ENCODE data around the gene SLC26A1. TPM values are rescaled to one million over a fixed set of nuclear protein-coding genes. Genes with fewer than 3 reads are reported as not detected.
A peak's percentile ranks its signal among the peaks of the same experiment; 100 is the strongest.

The SLC26A1 gene
- polyA plus RNA-seq, 1 donor from 2014 or later, result 0.12 TPM

GRCh38 chr4:1010395-1011021 lies 17.3 kb upstream of the SLC26A1 start:
- Histone ChIP-seq H3K27ac (ENCODE audit: low read length) (no peak overlapping the region), H2AFZ (ENCODE audit: low read depth, low read length) (no peak overlapping the region), H3K4me3 (ENCODE audit: low read length) (peak overlapping the region; percentile 59), H3K9me2 (ENCODE audit: insufficient read depth, low read length) (no peaks in the 10 kb centered on the region), H3K36me3 (ENCODE audit: insufficient read depth, low read length) (no peaks in the 10 kb centered on the region), H3K4me2 (ENCODE audit: low read length) (no peak overlapping the region), H3K79me2 (replicated peaks; ENCODE audit: insufficient read depth, low read length) (no peaks in the 10 kb centered on the region), H3K9ac (ENCODE audit: low read length) (no peak overlapping the region), H3K9me3 (ENCODE audit: low read length) (no peaks in the 10 kb centered on the region), H4K20me1 (ENCODE audit: insufficient read depth) (no peaks in the 10 kb centered on the region), H3F3A (ENCODE audit: insufficient read depth, low read length, poor library complexity, severe bottlenecking) (no peaks in the 10 kb centered on the region), H3K27me3 (ENCODE audit: insufficient read depth, low read depth, low read length) (peaks cover 37% of the 10 kb centered on the region)
- TF ChIP-seq EZH2 (IDR thresholded peaks at IDR 0.05; ENCODE audit: borderline replicate concordance, insufficient read depth, low read length, poor library complexity, severe bottlenecking) (peak; percentile 92), POLR2AphosphoS5 (IDR thresholded peaks at IDR 0.05) (no peak)

- H3K27me3 ChIP-seq (ENCODE audit: insufficient read depth, low read depth, low read length), result peaks cover 42% of the 10 kb centered on the region
- H3K36me3 ChIP-seq (ENCODE audit: insufficient read depth, low read length), result no peaks in the 10 kb centered on the region
- no peak overlapping the region for H3K27ac ChIP-seq (ENCODE audit: low read length)
- no peaks in the 10 kb centered on the region for H3K79me2 ChIP-seq (replicated peaks; ENCODE audit: insufficient read depth, low read length)
- H4K20me1 ChIP-seq (ENCODE audit: insufficient read depth), result no peaks in the 10 kb centered on the region
- H3K4me3 ChIP-seq (ENCODE audit: low read length), result peak overlapping the region; percentile 66
- H3K9me3 ChIP-seq (ENCODE audit: low read length), result no peaks in the 10 kb centered on the region
- peak overlapping the region; percentile 47 for H3K9ac ChIP-seq (ENCODE audit: low read length)
- H3K4me2 ChIP-seq (ENCODE audit: low read length), result no peak overlapping the region
- peak; percentile 13 for TF ChIP-seq EZH2 (IDR thresholded peaks at IDR 0.05; ENCODE audit: borderline replicate concordance, insufficient read depth, low read length, poor library complexity, severe bottlenecking)
- no peak for TF ChIP-seq RAD21 (conservative IDR thresholded peaks at IDR 0.05)
- no peak for TF ChIP-seq EP300 (conservative IDR thresholded peaks at IDR 0.05; ENCODE audit: poor library complexity, severe bottlenecking)
- no peak for TF ChIP-seq CTCF (IDR thresholded peaks at IDR 0.05; ENCODE audit: poor library complexity, severe bottlenecking)
- TF ChIP-seq SMC3 (conservative IDR thresholded peaks at IDR 0.05; ENCODE audit: poor library complexity), result no peak
- TF ChIP-seq TAF1 (IDR thresholded peaks at IDR 0.05; ENCODE audit: low read depth), result no peak
- no peaks in the 10 kb centered on the region for H3F3A ChIP-seq (ENCODE audit: insufficient read depth, low read length, poor library complexity, severe bottlenecking)
- H2AFZ ChIP-seq (ENCODE audit: low read depth, low read length), result no peak overlapping the region
- H3K9me2 ChIP-seq (ENCODE audit: insufficient read depth, low read length), result no peaks in the 10 kb centered on the region
Measured at GRCh38 chr4:1009542-1010394, 16.6 kb upstream of the SLC26A1 start.

GRCh38 chr4:1008840-1009541 lies 15.8 kb upstream of the SLC26A1 start:
- H4K20me1 ChIP-seq (ENCODE audit: insufficient read depth), result no peaks in the 10 kb centered on the region
- H3K27me3 ChIP-seq (ENCODE audit: insufficient read depth, low read depth, low read length), result peaks cover 50% of the 10 kb centered on the region
- peak overlapping the region; percentile 66 for H3K4me3 ChIP-seq (ENCODE audit: low read length)
- H3K4me2 ChIP-seq (ENCODE audit: low read length), result no peak overlapping the region
- H3K79me2 ChIP-seq (replicated peaks; ENCODE audit: insufficient read depth, low read length), result no peaks in the 10 kb centered on the region
- no peaks in the 10 kb centered on the region for H3K9me2 ChIP-seq (ENCODE audit: insufficient read depth, low read length)
- no peak overlapping the region for H2AFZ ChIP-seq (ENCODE audit: low read depth, low read length)
- no peaks in the 10 kb centered on the region for H3F3A ChIP-seq (ENCODE audit: insufficient read depth, low read length, poor library complexity, severe bottlenecking)
- H3K9me3 ChIP-seq (ENCODE audit: low read length), result no peaks in the 10 kb centered on the region
- TF ChIP-seq MXI1 (conservative IDR thresholded peaks at IDR 0.05; ENCODE audit: poor library complexity, severe bottlenecking), result peak; percentile 15
- TF ChIP-seq EZH2 (IDR thresholded peaks at IDR 0.05; ENCODE audit: borderline replicate concordance, insufficient read depth, low read length, poor library complexity, severe bottlenecking), result no peak
- no peak overlapping the region for H3K27ac ChIP-seq (ENCODE audit: low read length)
- H3K9ac ChIP-seq (ENCODE audit: low read length), result peak overlapping the region; percentile 47
- H3K36me3 ChIP-seq (ENCODE audit: insufficient read depth, low read length), result no peaks in the 10 kb centered on the region

Data from neural cell (in vitro differentiated cells).